K562 (cell line): Measurements from ENCODE around the gene ANKRD30A.
"Not testable (repeated sequence)": the region's sequence is repeated elsewhere in the genome, so short reads cannot be mapped to it uniquely, and the experiment has no call there.

Experiments used
- BCL6 ChIP-seq: fragments of 250-450 bp; sonication (Bioruptor Pico); IDR thresholded peaks from 2 replicates; pipeline ENCODE4 v1.4.0; 2020
- FOXM1 ChIP-seq, 2 experiments: fragments of 450-650 bp in 1 of 2; sonication (generic) in 1 of 2; formaldehyde crosslinking in 1 of 2; IDR thresholded peaks; 2 replicates each; pipeline versions ENCODE4 v1.6.1 to v1.9.0; 2017 to 2022; ENCODE audit warnings: low read depth in 2 of 2, mild to moderate bottlenecking in 2 of 2, missing genetic modification reagents in 1 of 2, moderate library complexity in 1 of 2

DNA sequence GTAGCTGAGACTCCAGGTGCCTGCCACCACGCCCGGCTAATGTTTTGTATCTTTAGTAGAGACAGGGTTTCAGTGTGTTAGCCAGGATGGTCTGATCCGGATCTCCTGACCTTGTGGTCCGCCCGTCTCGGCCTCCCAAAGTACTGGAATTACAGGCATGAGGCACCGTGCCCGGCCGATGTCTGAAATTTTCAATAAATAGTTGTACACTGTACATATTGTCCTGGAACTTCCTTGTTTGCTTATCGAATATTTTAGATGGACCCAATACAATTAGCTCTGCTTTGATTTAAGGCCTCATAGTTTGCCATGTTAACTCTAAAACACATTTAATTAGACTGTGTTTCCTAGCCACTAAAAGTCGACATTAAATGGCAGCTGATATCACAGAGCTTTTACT is 57.3 kb downstream of the ANKRD30A start:
- not testable (repeated sequence) for TF ChIP-seq FOXM1 (IDR thresholded peaks at IDR 0.05; ENCODE audit: low read depth); FOXM1 (CRISPR knock-in tag; IDR thresholded peaks at IDR 0.05; ENCODE audit: low read depth); BCL6 (CRISPR knock-in tag)
